Prostate gland (tissue), 2 donors: ENCODE data around the gene FBXO11.

Experiments
- POLR2A ChIP-seq: fragments of 450-650 bp; IDR thresholded peaks from one replicate; pipeline ENCODE4 v1.6.1; 2016; ENCODE audit warnings: antibody characterized with exemption, mild to moderate bottlenecking
- TF ChIP-seq, protein P1 (sequence below), 4 experiments: fragments of 200-600 bp in 2 of 4; fragments of 450-650 bp in 2 of 4; sonication (generic) in 2 of 4; IDR thresholded peaks; 1 replicate in 3 of 4; 2 replicates in 1 of 4; pipeline ENCODE4 v1.5.1; 2016 to 2019; ENCODE audit warnings: antibody characterized with exemption in 4 of 4, mild to moderate bottlenecking in 2 of 4, moderate library complexity in 2 of 4

DNA sequence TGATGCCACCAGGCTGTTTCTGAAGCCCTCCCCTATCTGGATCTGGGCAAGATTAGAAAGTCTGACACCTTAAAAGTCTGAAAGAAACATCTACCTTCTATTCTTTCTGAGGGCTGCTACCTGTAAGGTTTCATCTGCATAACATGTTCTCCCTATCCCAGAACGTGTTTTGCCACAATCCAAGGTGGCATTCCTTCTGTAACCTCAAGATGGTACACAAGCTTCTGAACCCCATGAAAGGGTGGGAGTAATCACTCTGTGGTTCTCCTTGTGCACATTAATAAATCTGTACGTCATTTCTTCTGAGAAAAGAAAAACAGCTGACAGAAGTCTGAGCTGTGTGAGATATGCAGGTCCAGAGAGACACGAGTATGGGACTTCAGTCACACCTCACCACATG lies 165.2 kb downstream of the FBXO11 start:
- TF ChIP-seq, protein P1, sequence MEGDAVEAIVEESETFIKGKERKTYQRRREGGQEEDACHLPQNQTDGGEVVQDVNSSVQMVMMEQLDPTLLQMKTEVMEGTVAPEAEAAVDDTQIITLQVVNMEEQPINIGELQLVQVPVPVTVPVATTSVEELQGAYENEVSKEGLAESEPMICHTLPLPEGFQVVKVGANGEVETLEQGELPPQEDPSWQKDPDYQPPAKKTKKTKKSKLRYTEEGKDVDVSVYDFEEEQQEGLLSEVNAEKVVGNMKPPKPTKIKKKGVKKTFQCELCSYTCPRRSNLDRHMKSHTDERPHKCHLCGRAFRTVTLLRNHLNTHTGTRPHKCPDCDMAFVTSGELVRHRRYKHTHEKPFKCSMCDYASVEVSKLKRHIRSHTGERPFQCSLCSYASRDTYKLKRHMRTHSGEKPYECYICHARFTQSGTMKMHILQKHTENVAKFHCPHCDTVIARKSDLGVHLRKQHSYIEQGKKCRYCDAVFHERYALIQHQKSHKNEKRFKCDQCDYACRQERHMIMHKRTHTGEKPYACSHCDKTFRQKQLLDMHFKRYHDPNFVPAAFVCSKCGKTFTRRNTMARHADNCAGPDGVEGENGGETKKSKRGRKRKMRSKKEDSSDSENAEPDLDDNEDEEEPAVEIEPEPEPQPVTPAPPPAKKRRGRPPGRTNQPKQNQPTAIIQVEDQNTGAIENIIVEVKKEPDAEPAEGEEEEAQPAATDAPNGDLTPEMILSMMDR (IDR thresholded peaks at IDR 0.05): no peak
- no peak for TF ChIP-seq POLR2A
